Neural cell (in vitro differentiated cells): Measurements from ENCODE around the gene UIMC1.

Source experiments
- CTCF ChIP-seq: fragments of 450-650 bp; IDR thresholded peaks from 2 replicates; pipeline ENCODE4 v1.5.1; 2014; ENCODE audit warnings: antibody characterized with exemption, mild to moderate bottlenecking, moderate library complexity; ENCODE audit not compliant: poor library complexity, severe bottlenecking
- EP300 ChIP-seq: fragments of 450-650 bp; conservative IDR thresholded peaks from 2 replicates; pipeline ENCODE4 v1.6.1; 2014; ENCODE audit warnings: antibody characterized with exemption, mild to moderate bottlenecking, moderate library complexity; ENCODE audit not compliant: poor library complexity, severe bottlenecking
- EZH2 ChIP-seq: fragments of 200-600, 300-800 bp; shearing (Covaris generic), sonication (generic); IDR thresholded peaks from 2 replicates; pipeline ENCODE4 v1.6.1; 2014; ENCODE audit warnings: antibody characterized with exemption, low read length, borderline replicate concordance, mild to moderate bottlenecking; ENCODE audit not compliant: insufficient read depth, poor library complexity, severe bottlenecking
- POLR2AphosphoS5 ChIP-seq: IDR thresholded peaks from 2 replicates; pipeline ENCODE4 v1.6.1; 2012
- RAD21 ChIP-seq: fragments of 450-650 bp; conservative IDR thresholded peaks from 2 replicates; pipeline ENCODE4 v1.6.1; 2014; ENCODE audit warnings: antibody characterized with exemption, mild to moderate bottlenecking, moderate library complexity
- SMC3 ChIP-seq: fragments of 450-650 bp; conservative IDR thresholded peaks from 2 replicates; pipeline ENCODE4 v1.6.1; 2014; ENCODE audit warnings: antibody characterized with exemption, mild to moderate bottlenecking, moderate library complexity; ENCODE audit not compliant: poor library complexity

- TF ChIP-seq CTCF = no peak
- no peak for TF ChIP-seq EP300
- TF ChIP-seq POLR2AphosphoS5 = no peak
- TF ChIP-seq SMC3 = no peak
- no peak for TF ChIP-seq EZH2
- no peak for TF ChIP-seq RAD21
Observed at GRCh38 chr5:176979669-176980068, 26.9 kb downstream of the UIMC1 start.
